ENCODE results near the gene FRK. TPM values are rescaled to one million over a fixed set of nuclear protein-coding genes. Genes with fewer than 3 reads are reported as not detected.

FRK gene
- total RNA-seq, 4 donors from 2014 or later, result 0.59 to 3.2 (median 2.0) TPM

GRCh38 chr6:116094041-116094440, 33.4 kb upstream of the FRK start:
- TF ChIP-seq POLR2A (IDR thresholded peaks at IDR 0.05) (no peak), CTCF (IDR thresholded peaks at IDR 0.05) (no peak)
- 93 to 96% methylated on average over 7 of the region's 7 CpGs for WGBS, 2 donors
- no peak for DNase-seq (ENCODE audit: low spot score in 2 of 2)
- intact Hi-C loops (cut with DNase I; ENCODE audit: low total_unique reads), result loop anchor here (10.0 kb wide), 1 partner anchor 79 kb away; no protein-coding TSS in a partner anchor
- H3K4me3 ChIP-seq (ENCODE audit: low read depth, poor library complexity, severe bottlenecking), result no peak overlapping the region

GRCh38 chr6:116090251-116090650, 29.6 kb upstream of the FRK start:
- TF ChIP-seq CTCF (IDR thresholded peaks at IDR 0.05) (no peak), POLR2A (IDR thresholded peaks at IDR 0.05) (no peak)
- DNase-seq (ENCODE audit: low spot score in 2 of 2), result no peak
- H3K4me3 ChIP-seq (ENCODE audit: low read depth, poor library complexity, severe bottlenecking), result no peak overlapping the region
- WGBS, 2 donors, result 80 to 93% methylated on average over 2 of the region's 2 CpGs
- intact Hi-C loops (cut with DNase I; ENCODE audit: low total_unique reads), result loop anchor here (10.0 kb wide), 1 partner anchor 75 kb away; no protein-coding TSS in a partner anchor

- TF ChIP-seq CTCF (IDR thresholded peaks at IDR 0.05) (no peak), POLR2A (IDR thresholded peaks at IDR 0.05) (no peak)
- no peak overlapping the region for H3K4me3 ChIP-seq (ENCODE audit: low read depth, poor library complexity, severe bottlenecking)
- no peak for DNase-seq (ENCODE audit: low spot score in 2 of 2)
- intact Hi-C loops (cut with DNase I; ENCODE audit: low total_unique reads), result no loop called here
Observed at GRCh38 chr6:116088946-116089345, 28.3 kb upstream of the FRK start.

GRCh38 chr6:116087437-116088027, 26.8 kb upstream of the FRK start:
- intact Hi-C loops (cut with DNase I; ENCODE audit: low total_unique reads), result no loop called here
- H3K4me3 ChIP-seq (ENCODE audit: low read depth, poor library complexity, severe bottlenecking), result no peak overlapping the region
- 55 to 57% methylated on average over 4 of the region's 4 CpGs for whole genome bisulfite sequencing, 2 donors
- no peak for TF ChIP-seq CTCF (IDR thresholded peaks at IDR 0.05)
- TF ChIP-seq POLR2A (IDR thresholded peaks at IDR 0.05), result no peak
- DNase-seq (ENCODE audit: low spot score in 2 of 2), result no peak

- DNase-seq (ENCODE audit: low spot score in 2 of 2), result no peak
- no peak overlapping the region for H3K4me3 ChIP-seq (ENCODE audit: low read depth, poor library complexity, severe bottlenecking)
- TF ChIP-seq POLR2A (IDR thresholded peaks at IDR 0.05), result no peak
- TF ChIP-seq CTCF (IDR thresholded peaks at IDR 0.05), result no peak
- intact Hi-C loops (cut with DNase I; ENCODE audit: low total_unique reads), result no loop called here
- WGBS, 2 donors, result 86 to 92% methylated on average over 2 of the region's 2 CpGs
Observed at GRCh38 chr6:116084284-116084683, 23.6 kb upstream of the FRK start.

- no peak for TF ChIP-seq CTCF (IDR thresholded peaks at IDR 0.05)
- TF ChIP-seq POLR2A (IDR thresholded peaks at IDR 0.05), result no peak
- no peak overlapping the region for H3K4me3 ChIP-seq (ENCODE audit: low read depth, poor library complexity, severe bottlenecking)
- intact Hi-C loops (cut with DNase I; ENCODE audit: low total_unique reads), result no loop called here
- DNase-seq (ENCODE audit: low spot score in 2 of 2), result no peak
- WGBS, 2 donors, result 89 to 91% methylated on average over 5 of the region's 5 CpGs
Observed at GRCh38 chr6:116083052-116083451, 22.4 kb upstream of the FRK start.

Measured in lower leg skin (tissue), 4 donors.